Prostate gland (tissue), 2 donors: ENCODE results near the gene ELP1. TPM values are rescaled to one million over a fixed set of nuclear protein-coding genes. Genes with fewer than 3 reads are reported as not detected.

Experiments
- DNase-seq: peaks from one replicate; pipeline ENCODE4 v3.0.0-alpha.2; 2019; ENCODE audit warnings: low spot score
- H3K27ac ChIP-seq, 2 donors: fragments of 200-600 bp; sonication (generic); 2 replicates each; pipeline ENCODE4 v1.5.1; 2017 to 2019
- H3K27me3 ChIP-seq: fragments of 200-600 bp; sonication (generic); replicated peaks from 2 replicates; pipeline ENCODE4 v1.5.1; 2019; ENCODE audit not compliant: insufficient read depth
- H3K36me3 ChIP-seq, 2 donors: fragments of 200-600 bp; sonication (generic); 1 replicate in 1 of 2; 2 replicates in 1 of 2; pipeline versions ENCODE4 v1.5.1 to v1.8.1; 2017 to 2019
- H3K4me1 ChIP-seq: fragments of 200-600 bp; sonication (generic); replicated peaks from 2 replicates; pipeline ENCODE4 v1.5.1; 2019
- H3K4me3 ChIP-seq, 2 donors: fragments of 200-600 bp; sonication (generic); 2 replicates each; pipeline ENCODE4 v1.5.1; 2017 to 2019
- H3K9me3 ChIP-seq: fragments of 200-600 bp; sonication (generic); 2 replicates; pipeline ENCODE4 v1.5.1; 2017
- CTCF ChIP-seq, 4 experiments: fragments of 200-600 bp in 2 of 4; fragments of 450-650 bp in 2 of 4; sonication (generic) in 2 of 4; IDR thresholded peaks; 1 replicate in 3 of 4; 2 replicates in 1 of 4; pipeline ENCODE4 v1.5.1; 2016 to 2019; ENCODE audit warnings: antibody characterized with exemption in 4 of 4, mild to moderate bottlenecking in 2 of 4, moderate library complexity in 2 of 4
- POLR2A ChIP-seq: fragments of 450-650 bp; IDR thresholded peaks from one replicate; pipeline ENCODE4 v1.6.1; 2016; ENCODE audit warnings: antibody characterized with exemption, mild to moderate bottlenecking
- POLR2AphosphoS5 ChIP-seq: sonication (generic); formaldehyde crosslinking; IDR thresholded peaks from one replicate; pipeline ENCODE4 v1.6.1; 2017; ENCODE audit warnings: antibody characterized with exemption
- WGBS: methylation state at CpG from one replicate; pipeline ENCODE4 v1.1.5; 2018; 5-methylcytosine and 5-hydroxymethylcytosine counted together
- intact Hi-C: fragments of 100-400 bp; cut with DNase I; formaldehyde crosslinking; loops from one replicate; pipeline ENCODE4 v1.14.2; 2022
- small RNA-seq, 2 donors: library from RNA; depleted of rRNA; stranded (forward); fragments of <200 nt; gene quantifications; one replicate each; pipeline ENCODE3, GENCODE V24; 2016
- total RNA-seq, 2 donors: library from RNA; depleted of rRNA; stranded (reverse); fragments of >200 nt; gene quantifications; one replicate each; pipeline ENCODE4 v1.1.0, GENCODE V29; 2016

The ELP1 gene
- total RNA-seq, 2 donors from 2014 or later: 18.4 to 30.3 TPM

- no peak for DNase-seq
- Histone ChIP-seq H3K27me3 (no peaks in the 10 kb centered on the region), H3K36me3 (no peaks in the 10 kb centered on the region), H3K9me3 (no peaks in the 10 kb centered on the region), H3K4me1 (no peaks in the 10 kb centered on the region), H3K27ac (no peak overlapping the region), H3K4me3 (no peak overlapping the region)
- WGBS: 98% methylated on average over 3 of the region's 3 CpGs
- intact Hi-C loops: no loop called here
- no peak for TF ChIP-seq POLR2A
- no peak for TF ChIP-seq POLR2AphosphoS5
- TF ChIP-seq CTCF (IDR thresholded peaks at IDR 0.05): no peak
Measured at GRCh38 chr9:108832179-108832500, 101.8 kb downstream of the ELP1 start.

- intact Hi-C loops: no loop called here
- WGBS: 79% methylated on average over 1 of the region's 1 CpG
Measured at GRCh38 chr9:108831496-108832178, 102.3 kb downstream of the ELP1 start.

GRCh38 chr9:108830272-108830671 is 103.7 kb downstream of the ELP1 start:
- WGBS: 58% methylated on average over 2 of the region's 2 CpGs
- no peaks in the 10 kb centered on the region for H3K36me3 ChIP-seq
- H3K9me3 ChIP-seq: no peaks in the 10 kb centered on the region
- no peaks in the 10 kb centered on the region for H3K4me1 ChIP-seq
- no peak overlapping the region for H3K4me3 ChIP-seq
- intact Hi-C loops: no loop called here
- DNase-seq: no peak
- H3K27ac ChIP-seq: no peak overlapping the region
- TF ChIP-seq POLR2A (no peak), POLR2AphosphoS5 (no peak)
- no peaks in the 10 kb centered on the region for H3K27me3 ChIP-seq

More at GRCh38 chr9:108831496-108832178, 102.3 kb downstream of the ELP1 start:
- Histone ChIP-seq H3K4me3 (no peak overlapping the region), H3K9me3 (no peaks in the 10 kb centered on the region), H3K36me3 (no peaks in the 10 kb centered on the region), H3K27me3 (no peaks in the 10 kb centered on the region), H3K27ac (no peak overlapping the region), H3K4me1 (no peaks in the 10 kb centered on the region)
- no peak for DNase-seq
- no peak for TF ChIP-seq POLR2A
- TF ChIP-seq CTCF (IDR thresholded peaks at IDR 0.05): no peak
- TF ChIP-seq POLR2AphosphoS5: no peak

- TF ChIP-seq CTCF (IDR thresholded peaks at IDR 0.05): no peak
- no peak for TF ChIP-seq POLR2AphosphoS5
- no peak for TF ChIP-seq POLR2A
Measured at GRCh38 chr9:108823829-108824228, 110.1 kb downstream of the ELP1 start.

More at GRCh38 chr9:108823829-108824228, 110.1 kb downstream of the ELP1 start:
- Histone ChIP-seq H3K27ac (no peak overlapping the region), H3K9me3 (no peaks in the 10 kb centered on the region), H3K36me3 (no peaks in the 10 kb centered on the region), H3K4me3 (no peak overlapping the region), H3K27me3 (no peaks in the 10 kb centered on the region), H3K4me1 (no peaks in the 10 kb centered on the region)
- WGBS: 93% methylated on average over 3 of the region's 3 CpGs
- intact Hi-C loops: no loop called here
- no peak for DNase-seq

Small RNA genes lying within 50 kb of the gene (small RNA-seq; reads per million reads assigned to genes)
- gene AL359692.1: 0 reads per million in 2 donors

Other genes with a start within 250 kb of the ELP1 start
- gene ACTL7B, start 78.1 kb downstream of the ELP1 start, total RNA-seq: 10 to 100 TPM in 1 of 2 donors, not detected in 1; 11.1 TPM
- 10 to 100 TPM in 1 of 2 donors, not detected in 1; 10.1 TPM for gene ACTL7A, start 71.9 kb downstream of the ELP1 start, total RNA-seq
- 1 to 10 TPM; 6.0 to 6.7 TPM for gene ABITRAM, start 276 bp upstream of the ELP1 start, total RNA-seq
- 10 to 100 TPM; 20.2 to 74.6 TPM for gene CTNNAL1, start 79.4 kb upstream of the ELP1 start, total RNA-seq
- gene TMEM245, start 185.8 kb upstream of the ELP1 start, total RNA-seq: 10 to 100 TPM; 57.7 to 82.1 TPM
- 10 to 100 TPM in 1 of 2 donors, 1 to 10 TPM in 1; 1.6 to 11.9 TPM for gene FRRS1L, start 233.1 kb upstream of the ELP1 start, total RNA-seq